Calu3 (cell line): Measurements from ENCODE around the gene LRRC27. TPM values are rescaled to one million over a fixed set of nuclear protein-coding genes. Genes with fewer than 3 reads are reported as not detected.

Experiments
- BruUV-seq: library from RNA; stranded (reverse); fragments of 400-500 nt; replicated peaks from 2 replicates; lab custom pipeline; 2021; lab: Mats Ljungman, UMichigan
- CTCF ChIA-PET: fragments of 300-600 bp; sonication (Branson Sonifier 250); formaldehyde crosslinking; loops from one replicate; lab custom pipeline; 2022; ENCODE audit warnings: antibody characterized with exemption; lab: Charles Lee
- DNase-seq: peaks from one replicate; pipeline ENCODE4 v3.0.0; 2022
- H3K27ac Mint-ChIP-seq: one replicate; pipeline ENCODE4 v1.8.0; 2022; ENCODE audit warnings: mixed read lengths; ENCODE audit not compliant: unreplicated experiment
- H3K27me3 Mint-ChIP-seq: one replicate; pipeline ENCODE4 v1.8.0; 2022; ENCODE audit warnings: mixed read lengths; ENCODE audit not compliant: unreplicated experiment
- H3K36me3 Mint-ChIP-seq: one replicate; pipeline ENCODE4 v1.8.0; 2022; ENCODE audit warnings: mild to moderate bottlenecking, moderate library complexity, mixed read lengths; ENCODE audit not compliant: insufficient read depth, unreplicated experiment
- H3K4me1 Mint-ChIP-seq: one replicate; pipeline ENCODE4 v1.8.0; 2022; ENCODE audit warnings: mild to moderate bottlenecking, low read depth, mixed read lengths; ENCODE audit not compliant: unreplicated experiment
- H3K4me3 Mint-ChIP-seq: one replicate; pipeline ENCODE4 v1.8.0; 2022; ENCODE audit warnings: mild to moderate bottlenecking, low read depth, moderate library complexity, mixed read lengths; ENCODE audit not compliant: unreplicated experiment
- H3K9me3 Mint-ChIP-seq: one replicate; pipeline ENCODE4 v1.8.0; 2022; ENCODE audit warnings: low read depth, mixed read lengths; ENCODE audit not compliant: unreplicated experiment
- CTCF ChIP-seq: fragments of 200-600 bp; IDR thresholded peaks from one replicate; pipeline ENCODE4 v1.8.0; 2022; ENCODE audit warnings: antibody characterized with exemption; ENCODE audit not compliant: unreplicated experiment
- intact Hi-C: fragments of 100-400 bp; cut with micrococcal nuclease; formaldehyde crosslinking; loops from one replicate; pipeline ENCODE4 v1.10.0; 2022; ENCODE audit not compliant: unreplicated experiment
- total RNA-seq: library from RNA; stranded (reverse); gene quantifications from 2 replicates; pipeline ENCODE4 v1.2.3, GENCODE V29; 2022

Gene LRRC27
- total RNA-seq, 1 experiment from 2014 or later: 4.6 TPM

- CTCF ChIA-PET: interaction anchor here (0.6 to 1.7 kb wide), 2 partner anchors 11 to 337 kb away, joined by 4 read pairs; no protein-coding TSS in a partner anchor
- peaks cover 36% of the 10 kb centered on the region for H3K36me3 Mint-ChIP-seq
- no TSS peak for BruUV-seq
Observed at GRCh38 chr10:132408367-132408781, 76.4 kb downstream of the LRRC27 start.

GRCh38 chr10:132408823-132409666, 77.1 kb downstream of the LRRC27 start:
- Mint-ChIP-seq H3K9me3 (no peaks in the 10 kb centered on the region), H3K4me1 (no peaks in the 10 kb centered on the region), H3K27ac (no peak overlapping the region), H3K36me3 (peaks cover 40% of the 10 kb centered on the region), H3K4me3 (peak overlapping the region; percentile 63), H3K27me3 (no peaks in the 10 kb centered on the region)
- CTCF ChIA-PET: interaction anchor here (0.6 to 1.0 kb wide), 2 partner anchors 10 to 338 kb away, joined by 3 to 4 read pairs; no protein-coding TSS in a partner anchor
- intact Hi-C loops: no loop called here
- BruUV-seq: no TSS peak
- TF ChIP-seq CTCF: no peak
- peak; percentile 52 for DNase-seq

More at GRCh38 chr10:132408367-132408781, 76.4 kb downstream of the LRRC27 start:
- Mint-ChIP-seq H3K4me3 (peak overlapping the region; percentile 63), H3K9me3 (no peaks in the 10 kb centered on the region), H3K27ac (peak overlapping the region; percentile 72), H3K27me3 (no peaks in the 10 kb centered on the region), H3K4me1 (no peaks in the 10 kb centered on the region)
- peak; percentile 61 for DNase-seq
- intact Hi-C loops: no loop called here
- no peak for TF ChIP-seq CTCF

GRCh38 chr10:132409667-132410028, 77.7 kb downstream of the LRRC27 start:
- no peaks in the 10 kb centered on the region for H3K9me3 Mint-ChIP-seq
- DNase-seq: no peak
- H3K27me3 Mint-ChIP-seq: no peaks in the 10 kb centered on the region
- no peak overlapping the region for H3K27ac Mint-ChIP-seq
- no peaks in the 10 kb centered on the region for H3K4me1 Mint-ChIP-seq
- CTCF ChIA-PET: interaction anchor here (1.0 kb wide), 1 partner anchor 9 kb away, joined by 3 read pairs; no protein-coding TSS in a partner anchor
- no peak overlapping the region for H3K4me3 Mint-ChIP-seq
- peaks cover 40% of the 10 kb centered on the region for H3K36me3 Mint-ChIP-seq
- no peak for TF ChIP-seq CTCF
- BruUV-seq: no TSS peak
- intact Hi-C loops: no loop called here

- H3K27me3 Mint-ChIP-seq: no peaks in the 10 kb centered on the region
- BruUV-seq: no TSS peak
- no peaks in the 10 kb centered on the region for H3K9me3 Mint-ChIP-seq
- DNase-seq: no peak
- CTCF ChIA-PET: no interaction called here
- intact Hi-C loops: no loop called here
- no peaks in the 10 kb centered on the region for H3K4me1 Mint-ChIP-seq
- TF ChIP-seq CTCF: no peak
- H3K36me3 Mint-ChIP-seq: peaks cover 43% of the 10 kb centered on the region
- no peak overlapping the region for H3K4me3 Mint-ChIP-seq
- no peak overlapping the region for H3K27ac Mint-ChIP-seq
Observed at GRCh38 chr10:132410056-132410778, 78.2 kb downstream of the LRRC27 start.
